Body of pancreas (tissue), 4 donors: ENCODE data around the gene LARP4B.

Experiments used
- CTCF ChIP-seq, 7 experiments: fragments of 450-650 bp in 4 of 7; fragments of 200-600 bp in 3 of 7; sonication (generic) in 3 of 7; IDR thresholded peaks; one replicate each; pipeline ENCODE4 v1.5.1; 2016 to 2019; ENCODE audit warnings: antibody characterized with exemption in 7 of 7
- POLR2A ChIP-seq, 3 donors: fragments of 450-650 bp; IDR thresholded peaks; one replicate each; pipeline ENCODE4 v1.6.1; 2016; ENCODE audit warnings: antibody characterized with exemption in 3 of 3, mild to moderate bottlenecking in 2 of 3

GRCh38 chr10:804787-805619 is 126.5 kb downstream of the LARP4B start:
- TF ChIP-seq CTCF (IDR thresholded peaks at IDR 0.05) (no peak), POLR2A (IDR thresholded peaks at IDR 0.05) (no peak)
